NCI-H1092 treated with DMSO at 0.1 percent for 48 hours (cell line): ENCODE data around the gene USF2.

Experiments used
- DNase-seq: peaks from one replicate; lab custom pipeline; 2025; lab: John Stamatoyannopoulos, UW

USF2 gene

DNA sequence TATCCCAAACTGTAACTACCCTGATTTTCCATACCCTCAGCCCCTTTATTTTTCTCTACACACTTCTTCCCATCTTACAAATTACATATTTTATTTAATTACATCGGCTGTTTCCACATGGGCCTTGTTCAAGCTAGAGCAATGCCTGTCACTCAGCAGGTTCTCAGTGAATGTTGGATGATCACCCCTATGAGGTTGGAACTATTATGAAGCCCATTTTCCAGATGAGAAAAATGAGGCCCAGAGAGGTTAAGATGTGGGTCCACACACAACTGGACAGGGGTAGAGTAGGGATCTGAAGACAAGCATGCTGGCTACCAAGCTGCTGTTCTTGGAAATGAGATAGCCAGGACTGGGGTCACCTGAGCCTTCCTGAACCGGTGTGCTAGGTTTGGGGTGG lies 33.2 kb downstream of the USF2 start:
- DNase-seq, result no peak

DNA sequence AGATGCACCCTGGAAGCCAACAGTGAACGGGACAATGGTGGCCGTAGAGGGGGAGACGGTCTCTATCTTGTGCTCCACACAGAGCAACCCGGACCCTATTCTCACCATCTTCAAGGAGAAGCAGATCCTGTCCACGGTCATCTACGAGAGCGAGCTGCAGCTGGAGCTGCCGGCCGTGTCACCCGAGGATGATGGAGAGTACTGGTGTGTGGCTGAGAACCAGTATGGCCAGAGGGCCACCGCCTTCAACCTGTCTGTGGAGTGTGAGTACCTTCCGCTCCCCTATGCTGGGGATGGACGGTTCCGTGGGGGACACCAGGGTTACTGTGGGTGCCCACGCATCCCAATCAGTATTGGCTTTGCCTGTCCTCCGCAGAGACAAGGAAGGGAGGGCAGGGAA lies 33.7 kb downstream of the USF2 start:
- DNase-seq, result no peak

GRCh38 chr19:35303357-35303915 lies 34.7 kb downstream of the USF2 start:
- no peak for DNase-seq

- no peak for DNase-seq
Observed at GRCh38 chr19:35304036-35304435, 35.3 kb downstream of the USF2 start.

DNA sequence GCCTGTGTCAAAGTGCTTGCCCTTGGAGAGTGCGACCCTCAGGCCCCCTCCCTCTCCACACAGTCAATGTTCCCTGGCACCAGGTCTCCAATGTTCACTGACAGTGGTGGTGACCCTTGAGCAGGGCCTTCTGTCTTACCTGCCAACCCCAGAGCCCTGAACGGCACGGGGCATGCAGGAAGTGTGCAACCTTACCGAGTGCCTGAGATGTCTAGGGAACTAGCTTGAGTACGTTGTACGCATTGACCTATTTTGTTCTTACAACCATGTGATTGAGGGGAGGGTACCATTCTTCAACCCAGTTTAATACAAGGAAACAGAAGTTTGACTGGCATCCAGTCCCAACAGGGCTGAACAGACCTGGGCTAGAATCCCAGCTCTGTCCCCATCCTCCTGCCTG lies 36.4 kb downstream of the USF2 start:
- DNase-seq, result no peak

- no peak for DNase-seq
Observed at GRCh38 chr19:35306473-35307246, 37.9 kb downstream of the USF2 start.

DNA sequence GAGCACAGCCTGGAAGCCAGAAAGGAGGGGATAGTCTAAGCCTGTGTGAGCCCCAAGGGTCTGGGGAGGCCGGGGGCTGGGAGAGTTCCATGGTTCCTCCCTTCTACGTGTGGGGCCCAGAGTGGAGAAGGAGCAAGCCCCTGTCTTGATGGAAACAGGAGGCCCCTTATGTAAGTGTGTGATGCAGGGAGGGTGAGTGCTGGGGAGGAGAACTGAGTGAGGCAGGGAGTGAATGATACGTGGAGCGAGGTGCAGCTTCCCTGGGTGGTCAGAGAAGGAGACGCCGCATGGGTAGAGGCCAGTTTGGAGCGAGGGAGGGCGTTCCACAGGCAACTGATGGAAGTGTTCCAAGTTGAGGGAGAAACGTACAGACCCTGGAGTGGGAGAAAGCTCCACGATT lies 39.2 kb downstream of the USF2 start:
- no peak for DNase-seq

DNA sequence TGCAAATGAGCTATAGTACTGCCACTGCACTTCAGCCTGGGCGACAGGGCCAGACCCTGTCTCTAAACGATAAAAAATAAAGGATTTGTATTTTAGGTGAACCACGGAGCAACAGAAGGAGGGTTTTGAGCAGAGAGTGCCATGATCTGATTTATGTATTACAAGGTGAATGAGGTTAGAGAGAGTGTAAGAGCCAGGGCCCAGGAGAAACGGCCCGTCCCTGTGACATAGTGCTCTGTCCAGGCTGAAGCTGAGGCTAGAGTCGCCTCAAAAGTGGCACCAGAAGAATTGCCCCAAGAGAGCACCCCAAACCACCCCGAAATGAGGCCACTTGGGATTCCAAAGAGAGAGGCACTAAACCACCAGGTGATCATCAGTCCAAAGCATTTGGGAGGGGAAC lies 40.1 kb downstream of the USF2 start:
- DNase-seq, result no peak

- no peak for DNase-seq
Observed at GRCh38 chr19:35309481-35310279, 40.9 kb downstream of the USF2 start.

GRCh38 chr19:35310331-35310730 lies 41.6 kb downstream of the USF2 start:
- DNase-seq, result no peak

DNA sequence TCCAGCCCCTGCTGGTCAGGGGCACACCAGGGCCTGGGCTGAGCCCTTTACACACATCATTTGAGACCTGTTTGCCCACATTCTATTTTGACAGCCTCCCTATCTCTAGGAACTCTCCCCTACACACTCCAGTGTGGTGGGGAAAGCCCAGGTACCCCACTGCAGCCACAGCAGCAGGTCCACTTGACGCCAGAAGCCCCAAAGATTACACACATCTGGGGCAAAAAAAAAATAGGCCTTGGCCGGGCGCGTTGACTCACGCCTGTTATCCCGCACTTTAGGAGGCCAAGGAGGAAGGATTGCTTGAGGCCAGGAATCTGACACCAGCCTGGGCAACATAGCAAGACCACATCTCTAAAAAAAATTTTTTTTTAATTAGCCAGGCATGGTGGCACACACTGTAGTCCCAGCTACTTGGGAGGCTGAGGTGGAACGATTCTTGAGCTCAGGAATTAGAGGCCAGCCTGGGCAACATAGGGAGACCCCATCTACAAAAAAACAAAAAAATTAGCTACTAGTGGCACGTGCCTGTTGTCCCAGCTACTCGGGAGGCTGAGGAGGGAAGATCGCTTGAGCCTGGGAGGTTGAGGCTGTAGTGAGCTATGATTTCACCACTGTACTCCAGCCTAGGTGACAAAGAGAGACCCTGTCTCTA lies 42.2 kb downstream of the USF2 start:
- no peak for DNase-seq

DNA sequence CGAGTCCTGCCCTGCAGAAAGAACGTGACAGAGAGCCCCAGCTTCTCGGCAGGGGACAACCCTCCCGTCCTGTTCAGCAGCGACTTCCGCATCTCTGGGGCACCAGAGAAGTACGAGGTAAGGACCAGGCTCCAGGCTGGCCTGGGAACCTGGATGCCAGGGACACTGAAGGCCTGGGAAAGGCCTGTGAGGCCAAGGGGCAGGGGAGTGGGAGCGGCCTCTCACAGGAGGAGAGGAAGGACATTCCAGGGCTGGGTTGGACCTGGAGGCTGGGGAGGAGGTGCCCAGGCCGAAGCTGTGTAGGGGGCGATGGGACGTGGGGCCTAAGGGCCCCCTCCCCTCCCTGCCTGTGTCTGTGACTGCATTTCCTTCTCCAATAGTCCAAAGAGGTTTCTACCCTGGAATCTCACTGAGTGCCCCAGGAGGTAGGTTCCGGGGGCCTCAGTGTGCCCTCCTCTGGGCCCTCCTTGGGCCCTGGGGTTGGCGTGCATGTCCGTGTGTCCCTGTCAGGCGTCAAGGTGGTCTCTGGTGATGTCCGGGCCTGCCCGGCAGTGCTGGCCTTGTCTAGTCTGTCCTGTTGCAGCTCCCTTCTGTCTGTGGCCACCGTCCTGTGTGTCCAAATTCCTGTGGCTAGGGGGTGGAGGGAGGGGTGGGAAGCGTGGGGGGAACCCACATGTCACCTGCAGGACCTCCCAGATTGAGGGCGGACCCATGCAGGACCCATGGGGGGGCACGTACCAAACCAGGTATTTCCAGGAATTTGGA lies 43.3 kb downstream of the USF2 start:
- no peak for DNase-seq

GRCh38 chr19:35313587-35313986 lies 44.8 kb downstream of the USF2 start:
- no peak for DNase-seq

DNA sequence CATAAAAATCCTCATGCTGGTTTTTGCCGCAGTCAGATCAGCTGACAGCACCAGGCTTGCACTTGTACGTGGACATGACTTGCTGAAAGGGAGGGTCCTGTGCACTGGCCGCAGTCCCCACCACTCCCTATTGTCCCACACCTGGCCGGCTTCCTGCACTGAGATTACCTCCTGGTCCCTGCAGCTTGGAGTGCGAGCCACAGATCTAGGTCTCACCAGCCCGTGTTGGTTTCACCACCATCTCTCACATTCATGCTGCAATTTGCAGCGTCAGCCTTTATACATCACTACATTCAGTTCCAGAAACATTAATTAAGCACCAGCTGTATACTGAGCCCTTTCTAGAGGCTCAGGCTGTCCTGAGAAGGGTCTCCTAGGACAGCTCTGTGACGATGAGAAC lies 45.3 kb downstream of the USF2 start:
- no peak for DNase-seq

- no peak for DNase-seq
Observed at GRCh38 chr19:35314858-35315470, 46.2 kb downstream of the USF2 start.

DNA sequence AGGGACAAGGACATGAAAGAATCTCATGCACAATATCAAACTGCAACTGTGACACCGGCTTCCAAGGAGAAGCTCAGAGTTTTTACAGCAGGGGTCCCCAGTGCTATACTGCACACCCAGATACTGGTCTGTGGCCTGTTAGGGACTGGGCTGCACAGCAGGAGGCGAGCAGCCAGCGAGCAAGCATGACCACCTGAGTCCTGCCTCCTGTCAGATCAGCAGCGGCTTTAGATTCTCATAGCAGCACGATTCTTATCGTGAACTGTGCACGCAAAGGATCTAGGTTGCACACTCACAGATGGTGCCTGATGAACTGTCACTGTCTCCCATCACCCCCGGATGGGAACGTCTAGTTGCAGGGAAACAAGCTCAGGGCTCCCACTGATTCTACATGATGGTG lies 47.1 kb downstream of the USF2 start:
- no peak for DNase-seq

DNA sequence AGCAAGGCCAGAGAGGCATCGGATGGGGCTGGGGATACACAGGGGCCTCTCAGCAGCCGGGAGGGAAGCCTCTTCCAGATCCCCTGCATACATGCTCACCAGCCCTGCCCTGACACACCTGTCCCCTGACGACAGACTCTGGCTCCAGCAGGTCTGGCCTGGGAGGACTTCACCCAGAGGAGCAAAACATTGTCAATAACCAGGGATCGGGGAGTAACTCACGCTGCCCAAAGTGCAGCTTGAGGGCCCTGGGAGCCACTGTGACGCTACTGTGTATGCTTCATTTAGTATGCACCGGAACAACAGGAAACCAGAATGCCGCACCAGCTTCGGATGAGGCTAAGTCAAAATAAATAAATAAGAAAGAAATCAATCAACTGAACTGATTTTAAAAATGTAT lies 47.8 kb downstream of the USF2 start:
- no peak for DNase-seq

- no peak for DNase-seq
Observed at GRCh38 chr19:35317464-35318043, 48.8 kb downstream of the USF2 start.

DNA sequence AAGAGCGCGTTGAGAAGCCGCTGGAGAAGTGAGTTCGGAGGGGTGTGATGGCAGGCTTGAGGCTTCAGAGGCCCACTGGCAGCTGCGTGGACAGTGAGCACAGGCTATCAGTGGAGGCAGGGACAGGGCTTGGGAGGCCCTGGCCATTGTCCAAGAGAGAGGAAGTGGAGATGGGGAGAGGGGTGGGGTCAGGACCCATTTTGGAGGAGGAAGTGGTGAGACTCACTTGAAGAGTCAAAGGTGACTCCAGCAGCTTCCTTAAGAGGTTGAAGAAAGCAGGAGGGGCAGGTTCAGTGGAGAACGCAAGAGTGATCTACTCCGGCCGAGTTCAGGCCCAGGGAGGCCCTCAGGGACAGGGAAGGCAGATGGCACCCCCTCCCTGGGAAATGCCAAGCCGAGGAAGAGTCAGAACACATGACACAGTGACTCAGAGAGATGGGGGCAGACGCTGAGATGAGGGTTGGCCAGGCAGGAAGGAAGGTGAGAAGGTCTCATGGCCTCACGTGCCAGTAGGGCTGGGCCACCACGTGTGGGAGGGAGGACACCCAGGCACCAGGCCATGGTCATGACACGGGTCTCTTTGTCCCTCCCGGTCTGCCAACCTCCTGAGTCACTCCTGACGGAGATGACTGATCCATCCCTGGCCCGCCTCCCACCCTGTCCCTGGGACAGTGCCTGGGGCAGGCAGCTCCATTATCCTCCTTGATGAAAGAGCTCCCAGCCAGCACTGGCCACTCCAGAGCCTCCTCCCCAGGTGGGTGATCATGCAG lies 50.1 kb downstream of the USF2 start:
- DNase-seq, result no peak

GRCh38 chr19:35320065-35320713 lies 51.4 kb downstream of the USF2 start:
- DNase-seq, result no peak
